GM12878 (cell line): ENCODE data around the gene GFRA1.

Experiments used
- CTCF ChIP-seq, 3 experiments: IDR thresholded peaks in 2 of 3; conservative IDR thresholded peaks in 1 of 3; 2 replicates each; pipeline ENCODE4 v1.5.1; 2011; ENCODE audit warnings: low read depth in 3 of 3, low read length in 3 of 3, mild to moderate bottlenecking in 3 of 3, control low read depth in 2 of 3, moderate library complexity in 2 of 3, inconsistent platforms in 1 of 3, mixed read lengths in 1 of 3; ENCODE audit not compliant: control insufficient read depth in 2 of 3, insufficient read depth in 1 of 3; ENCODE audit errors: extremely low read depth in 1 of 3
- DPF2 ChIP-seq: fragments of 450-650 bp; IDR thresholded peaks from 2 replicates; pipeline ENCODE4 v1.6.1; 2017; ENCODE audit warnings: mild to moderate bottlenecking
- EZH2 ChIP-seq: IDR thresholded peaks from 2 replicates; pipeline ENCODE4 v1.6.1; 2012; ENCODE audit warnings: low read depth, mild to moderate bottlenecking, control low read depth, inconsistent platforms, low read length, borderline replicate concordance; ENCODE audit not compliant: control insufficient read depth
- MAX ChIP-seq: IDR thresholded peaks from 2 replicates; pipeline ENCODE4 v1.6.1; 2012; ENCODE audit warnings: low read depth, low read length, improper control_type of control experiment
- MYC ChIP-seq: IDR thresholded peaks from 2 replicates; pipeline ENCODE4 v1.6.1; 2011; ENCODE audit warnings: mild to moderate bottlenecking, low read length, moderate library complexity, inconsistent platforms; ENCODE audit not compliant: insufficient read depth, insufficient replicate concordance, insufficient read length, severe bottlenecking
- NRF1 ChIP-seq: conservative IDR thresholded peaks from 2 replicates; pipeline ENCODE4 v1.6.1; 2011; ENCODE audit warnings: mild to moderate bottlenecking, low read depth, low read length, improper control_type of control experiment
- POLR2AphosphoS5 ChIP-seq: IDR thresholded peaks from 2 replicates; pipeline ENCODE4 v1.6.1; 2011; ENCODE audit warnings: mild to moderate bottlenecking, low read length, inconsistent platforms
- REST ChIP-seq: IDR thresholded peaks from 2 replicates; pipeline ENCODE4 v1.6.1; 2012; ENCODE audit warnings: mild to moderate bottlenecking, low read depth, low read length
- SMAD1 ChIP-seq: fragments of 450-650 bp; IDR thresholded peaks from 2 replicates; pipeline ENCODE4 v1.6.1; 2018; ENCODE audit warnings: mild to moderate bottlenecking, low read depth; ENCODE audit not compliant: partially characterized antibody
- SP1 ChIP-seq: IDR thresholded peaks from one replicate; pipeline ENCODE4 v1.6.1; 2011; ENCODE audit warnings: low read depth, low read length
- TCF3 ChIP-seq: IDR thresholded peaks from 2 replicates; pipeline ENCODE4 v1.6.1; 2012; ENCODE audit warnings: low read depth, mild to moderate bottlenecking, low read length, borderline replicate concordance; ENCODE audit not compliant: insufficient read depth
- ZNF274 ChIP-seq: IDR thresholded peaks from one replicate; pipeline ENCODE4 v1.8.0; 2011; ENCODE audit not compliant: insufficient read length, insufficient read depth

GRCh38 chr10:116030576-116030975 lies 242.4 kb downstream of the GFRA1 start:
- TF ChIP-seq MYC (no peak), CTCF (IDR thresholded peaks at IDR 0.05 in 2 of 3, conservative IDR thresholded peaks at IDR 0.05 in 1 of 3; ENCODE audit: control insufficient read depth in 2 of 3, extremely low read depth in 1 of 3, insufficient read depth in 1 of 3, low read depth in 3 of 3, low read length in 3 of 3) (no peak), TCF3 (no peak), POLR2AphosphoS5 (no peak), NRF1 (no peak), REST (no peak), ZNF274 (no peak), EZH2 (no peak), MAX (no peak), DPF2 (no peak), SP1 (no peak), SMAD1 (no peak)
